Endothelial cell (in vitro differentiated cells): ENCODE measurements around the gene DGUOK. TPM values are rescaled to one million over a fixed set of nuclear protein-coding genes. Genes with fewer than 3 reads are reported as not detected.

Experiments used
- DNase-seq: peaks from one replicate; pipeline ENCODE4 v3.0.0; 2021; ENCODE audit warnings: low spot score
- H3K27ac Mint-ChIP-seq: one replicate; pipeline ENCODE4 v1.8.0; 2021; ENCODE audit warnings: mixed read lengths, inconsistent platforms; ENCODE audit not compliant: unreplicated experiment
- H3K27me3 Mint-ChIP-seq: one replicate; pipeline ENCODE4 v1.8.0; 2021; ENCODE audit warnings: mild to moderate bottlenecking, moderate library complexity, mixed read lengths, inconsistent platforms; ENCODE audit not compliant: unreplicated experiment
- H3K36me3 Mint-ChIP-seq: one replicate; pipeline ENCODE4 v1.8.0; 2021; ENCODE audit warnings: mild to moderate bottlenecking, low read depth, mixed read lengths, inconsistent platforms; ENCODE audit not compliant: unreplicated experiment
- H3K4me1 Mint-ChIP-seq: one replicate; pipeline ENCODE4 v1.8.0; 2021; ENCODE audit warnings: mild to moderate bottlenecking, mixed read lengths, inconsistent platforms; ENCODE audit not compliant: unreplicated experiment
- H3K4me3 Mint-ChIP-seq: one replicate; pipeline ENCODE4 v1.8.0; 2021; ENCODE audit warnings: mild to moderate bottlenecking, mixed read lengths, inconsistent platforms; ENCODE audit not compliant: unreplicated experiment
- H3K9me3 Mint-ChIP-seq: one replicate; pipeline ENCODE4 v1.8.0; 2021; ENCODE audit warnings: mixed read lengths, inconsistent platforms; ENCODE audit not compliant: unreplicated experiment
- CTCF ChIP-seq: fragments of 200-600 bp; sonication (generic); IDR thresholded peaks from one replicate; pipeline ENCODE4 v1.5.0; 2021; ENCODE audit warnings: antibody characterized with exemption; ENCODE audit not compliant: unreplicated experiment
- total RNA-seq: library from RNA; stranded (reverse); fragmentation: NEBNext Ultra II Directional; extraction: Animal tissue kit (Norgen Biotek cat#: 25700); gene quantifications from one replicate; pipeline ENCODE4 v1.2.1, GENCODE V29; 2021; ENCODE audit not compliant: unreplicated experiment

The DGUOK gene
- total RNA-seq, 1 donor from 2014 or later = 68.3 TPM

GRCh38 chr2:73913414-73914054 is 13.1 kb upstream of the DGUOK start:
- H3K27ac Mint-ChIP-seq = no peak overlapping the region
- peaks cover 6% of the 10 kb centered on the region for H3K4me1 Mint-ChIP-seq
- no peak overlapping the region for H3K4me3 Mint-ChIP-seq
- no peak for DNase-seq
- no peaks in the 10 kb centered on the region for H3K27me3 Mint-ChIP-seq
- H3K36me3 Mint-ChIP-seq = no peaks in the 10 kb centered on the region
- no peak for TF ChIP-seq CTCF
- no peaks in the 10 kb centered on the region for H3K9me3 Mint-ChIP-seq

GRCh38 chr2:73914667-73915066 is 12.0 kb upstream of the DGUOK start:
- peaks cover 4% of the 10 kb centered on the region for H3K27me3 Mint-ChIP-seq
- H3K36me3 Mint-ChIP-seq = no peaks in the 10 kb centered on the region
- H3K27ac Mint-ChIP-seq = no peak overlapping the region
- H3K4me3 Mint-ChIP-seq = no peak overlapping the region
- H3K4me1 Mint-ChIP-seq = peaks cover 6% of the 10 kb centered on the region
- DNase-seq = no peak
- no peak for TF ChIP-seq CTCF
- no peaks in the 10 kb centered on the region for H3K9me3 Mint-ChIP-seq

GRCh38 chr2:73915437-73915993 is 11.2 kb upstream of the DGUOK start:
- TF ChIP-seq CTCF = no peak
- Mint-ChIP-seq H3K4me3 (no peak overlapping the region), H3K27ac (no peak overlapping the region), H3K9me3 (no peaks in the 10 kb centered on the region), H3K4me1 (peaks cover 6% of the 10 kb centered on the region), H3K27me3 (peaks cover 4% of the 10 kb centered on the region), H3K36me3 (no peaks in the 10 kb centered on the region)
- no peak for DNase-seq

GRCh38 chr2:73916666-73917065 is 10.0 kb upstream of the DGUOK start:
- no peak for DNase-seq
- Mint-ChIP-seq H3K27ac (no peak overlapping the region), H3K4me3 (no peak overlapping the region), H3K9me3 (no peaks in the 10 kb centered on the region), H3K36me3 (no peaks in the 10 kb centered on the region), H3K27me3 (peaks cover 4% of the 10 kb centered on the region), H3K4me1 (peaks cover 12% of the 10 kb centered on the region)
- TF ChIP-seq CTCF = no peak

GRCh38 chr2:73917296-73917695 is 9.4 kb upstream of the DGUOK start:
- peaks cover 12% of the 10 kb centered on the region for H3K4me1 Mint-ChIP-seq
- peaks cover 5% of the 10 kb centered on the region for H3K27me3 Mint-ChIP-seq
- no peaks in the 10 kb centered on the region for H3K36me3 Mint-ChIP-seq
- DNase-seq = no peak
- no peaks in the 10 kb centered on the region for H3K9me3 Mint-ChIP-seq
- no peak for TF ChIP-seq CTCF
- no peak overlapping the region for H3K27ac Mint-ChIP-seq
- no peak overlapping the region for H3K4me3 Mint-ChIP-seq
